Mucosa of descending colon (tissue), 3 donors: ENCODE measurements around the gene DMRT1. TPM values are rescaled to one million over a fixed set of nuclear protein-coding genes. Genes with fewer than 3 reads are reported as not detected.

ENCODE experiments used
- ATAC-seq: fragments of 200-7000 bp; cut with Tn5 transposase; one replicate; pipeline ENCODE4 v1.9.1; 2020; ENCODE audit warnings: mild to moderate bottlenecking, moderate library complexity
- DNase-seq, 3 donors: peaks; one replicate each; pipeline ENCODE4 v3.0.0-alpha.2; 2020
- H3K36me3 ChIP-seq: fragments of 200-600 bp; one replicate; pipeline ENCODE4 v1.8.0; 2021; ENCODE audit warnings: low read depth, mild to moderate bottlenecking
- H3K4me1 ChIP-seq: fragments of 200-600 bp; one replicate; pipeline ENCODE4 v1.8.0; 2021; ENCODE audit warnings: low read depth, mild to moderate bottlenecking
- H3K4me3 ChIP-seq: fragments of 200-600 bp; one replicate; pipeline ENCODE4 v1.8.0; 2021; ENCODE audit warnings: mild to moderate bottlenecking
- H3K9me3 ChIP-seq: fragments of 200-600 bp; one replicate; pipeline ENCODE4 v1.8.0; 2021; ENCODE audit warnings: mild to moderate bottlenecking
- CTCF ChIP-seq: fragments of 200-600 bp; IDR thresholded peaks from one replicate; pipeline ENCODE4 v1.8.0; 2022; ENCODE audit warnings: antibody characterized with exemption, mild to moderate bottlenecking
- intact Hi-C, 2 donors: fragments of 100-400 bp; cut with DNase I in 1 of 2; cut with micrococcal nuclease in 1 of 2; formaldehyde crosslinking; loops; one replicate each; pipeline versions ENCODE4 v1.11.0 to v1.11.1; 2022; cut with DNase I, micrococcal nuclease
- total RNA-seq, 3 donors: library from RNA; stranded (reverse); fragmentation: NEBNext Ultra II Directional in 2 of 3; extraction: Animal tissue kit (Norgen Biotek cat#: 25700) in 2 of 3; gene quantifications; one replicate each; pipeline versions ENCODE4 v1.2.1 to v1.2.4, GENCODE V29; 2021 to 2023
- donor health status: DM: no; HTN: no; CAD: no; lungs with moderate emphysema.
- donor health status: DM: no; HTN: no; CAD: no.
- donor health status: DM: no; HTN: yes; CAD: no.

DMRT1 gene
- total RNA-seq, 3 donors from 2014 or later, result not detected

DNA sequence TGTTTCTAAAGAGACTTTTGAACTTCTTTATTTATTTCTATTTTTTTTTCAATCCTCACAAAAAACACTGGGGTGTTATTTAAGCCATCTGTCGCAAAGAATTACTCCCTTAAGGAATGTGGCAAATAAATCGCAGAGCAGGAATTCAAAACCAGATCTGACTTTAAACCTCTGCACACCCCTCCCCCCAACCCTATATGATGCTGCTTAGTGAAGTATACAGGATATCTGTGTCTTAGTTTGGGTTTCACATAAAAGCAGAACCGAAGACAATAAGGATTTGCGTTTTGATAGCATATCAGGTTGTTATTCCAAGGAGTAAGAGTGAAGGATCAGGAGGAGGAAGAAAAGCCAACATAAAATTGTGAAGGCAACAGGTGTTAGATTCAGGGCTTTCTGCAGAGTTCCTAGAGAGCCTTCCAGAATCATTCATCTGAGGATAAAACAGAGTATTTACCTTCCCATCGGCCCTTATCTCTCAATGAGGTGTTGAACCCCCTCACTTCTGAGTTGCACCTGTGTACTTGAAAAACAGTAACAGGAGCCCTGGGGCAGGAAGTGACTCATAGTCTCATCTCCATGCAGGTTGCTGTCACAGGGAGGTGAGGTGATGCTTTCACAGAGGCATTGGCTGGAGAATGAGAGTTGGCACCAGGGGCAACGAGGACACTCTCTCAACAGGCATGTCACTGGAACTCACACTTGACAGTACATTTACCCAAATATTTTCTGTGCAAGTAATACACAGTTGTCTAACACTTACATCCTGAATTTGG is 101.5 kb downstream of the DMRT1 start:
- H3K36me3 ChIP-seq, result no peaks in the 10 kb centered on the region
- ATAC-seq, result no peak
- no peak overlapping the region for H3K4me3 ChIP-seq
- no peak for TF ChIP-seq CTCF
- H3K4me1 ChIP-seq, result no peaks in the 10 kb centered on the region
- DNase-seq, result no peak
- no peaks in the 10 kb centered on the region for H3K9me3 ChIP-seq
- intact Hi-C loops, result no loop called here

GRCh38 chr9:947985-948384 is 106.5 kb downstream of the DMRT1 start:
- TF ChIP-seq CTCF, result no peak
- Histone ChIP-seq H3K4me3 (no peak overlapping the region), H3K4me1 (no peaks in the 10 kb centered on the region), H3K9me3 (no peaks in the 10 kb centered on the region), H3K36me3 (no peaks in the 10 kb centered on the region)
- intact Hi-C loops, result no loop called here
- ATAC-seq (no peak), DNase-seq (no peak)

- no peak for TF ChIP-seq CTCF
- ATAC-seq, result no peak
Measured at GRCh38 chr9:948497-948896, 107.0 kb downstream of the DMRT1 start.

GRCh38 chr9:950139-950538 is 108.6 kb downstream of the DMRT1 start:
- intact Hi-C loops, result no loop called here

More at GRCh38 chr9:948497-948896, 107.0 kb downstream of the DMRT1 start:
- Histone ChIP-seq H3K9me3 (no peaks in the 10 kb centered on the region), H3K36me3 (no peaks in the 10 kb centered on the region), H3K4me3 (no peak overlapping the region), H3K4me1 (no peaks in the 10 kb centered on the region)
- intact Hi-C loops, result no loop called here
- DNase-seq, result no peak

GRCh38 chr9:952546-952945 is 111.0 kb downstream of the DMRT1 start:
- no peak for DNase-seq
- no peaks in the 10 kb centered on the region for H3K9me3 ChIP-seq
- intact Hi-C loops, result no loop called here

More at GRCh38 chr9:950139-950538, 108.6 kb downstream of the DMRT1 start:
- DNase-seq (no peak), ATAC-seq (no peak)
- TF ChIP-seq CTCF, result no peak
- no peaks in the 10 kb centered on the region for H3K4me1 ChIP-seq
- no peaks in the 10 kb centered on the region for H3K9me3 ChIP-seq
- H3K4me3 ChIP-seq, result no peak overlapping the region
- H3K36me3 ChIP-seq, result no peaks in the 10 kb centered on the region

More at GRCh38 chr9:952546-952945, 111.0 kb downstream of the DMRT1 start:
- Histone ChIP-seq H3K4me1 (no peaks in the 10 kb centered on the region), H3K36me3 (no peaks in the 10 kb centered on the region), H3K4me3 (no peak overlapping the region)
- no peak for TF ChIP-seq CTCF
- no peak for ATAC-seq
